A549 (cell line): Measurements from ENCODE around the gene PRKG1.

Source experiments
- CEBPB ChIP-seq, 2 experiments: fragments of >200 bp in 1 of 2; sonication (Bioruptor Twin) in 1 of 2; formaldehyde crosslinking in 1 of 2; IDR thresholded peaks; 2 replicates each; pipeline ENCODE4 v1.6.1; 2012 to 2016
- EP300 ChIP-seq, 2 experiments: fragments of >200 bp; sonication (Bioruptor Twin); formaldehyde crosslinking; IDR thresholded peaks; 2 replicates in 1 of 2; 3 replicates in 1 of 2; pipeline ENCODE4 v1.6.1; 2016 to 2017
- HOXA7 ChIP-seq: fragments of 250-450 bp; sonication (Bioruptor Pico); IDR thresholded peaks from 2 replicates; pipeline ENCODE4 v1.5.0; 2020; ENCODE audit warnings: mild to moderate bottlenecking, moderate library complexity
- KDM1A ChIP-seq: fragments of 200-600 bp; sonication (generic); IDR thresholded peaks from 2 replicates; pipeline ENCODE4 v1.6.1; 2016; ENCODE audit warnings: low read depth, mild to moderate bottlenecking
- MAZ ChIP-seq: fragments of 150-350 bp; IDR thresholded peaks from 2 replicates; pipeline ENCODE4 v1.6.1; 2014; ENCODE audit warnings: antibody characterized with exemption, low read depth, low read length, borderline replicate concordance
- POLR2A ChIP-seq: IDR thresholded peaks from 2 replicates; pipeline ENCODE4 v1.6.1; 2012; ENCODE audit warnings: mild to moderate bottlenecking, low read length
- RAD21 ChIP-seq, 2 experiments: fragments of >200 bp in 1 of 2; sonication (Bioruptor Twin) in 1 of 2; formaldehyde crosslinking in 1 of 2; IDR thresholded peaks in 1 of 2; conservative IDR thresholded peaks in 1 of 2; 2 replicates in 1 of 2; 3 replicates in 1 of 2; pipeline ENCODE4 v1.6.1; 2012 to 2018; ENCODE audit warnings: inconsistent platforms in 1 of 2
- ZFP36 ChIP-seq: fragments of 450-650 bp; IDR thresholded peaks from 2 replicates; pipeline ENCODE4 v1.6.1; 2014; ENCODE audit warnings: borderline replicate concordance; ENCODE audit not compliant: partially characterized antibody
- TF ChIP-seq, protein P1 (sequence below): fragments of >200 bp; sonication (Bioruptor Twin); formaldehyde crosslinking; IDR thresholded peaks from 3 replicates; pipeline ENCODE4 v1.5.1; 2016
- TF ChIP-seq, protein P2 (sequence below): IDR thresholded peaks from 2 replicates; pipeline ENCODE4 v1.6.1; 2012

DNA sequence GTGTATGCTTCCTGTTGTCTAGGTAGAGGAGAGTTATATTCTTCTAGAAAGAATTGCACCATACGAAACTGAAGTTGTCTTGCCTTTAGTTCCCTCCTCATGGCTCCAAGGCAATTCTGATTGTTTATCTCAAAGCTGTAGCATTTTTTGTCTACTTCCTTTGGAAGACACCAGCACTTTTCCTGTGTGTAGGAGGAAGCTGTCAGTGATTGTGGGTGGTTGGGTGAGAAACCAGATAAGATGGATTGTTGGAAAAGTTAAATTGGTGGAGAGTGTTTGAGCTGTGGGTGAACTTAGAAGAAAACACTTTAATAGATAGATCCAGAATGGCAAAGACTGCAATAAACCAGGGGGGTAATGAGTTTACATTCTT, 637.2 kb downstream of the PRKG1 start:
- TF ChIP-seq, protein P1, sequence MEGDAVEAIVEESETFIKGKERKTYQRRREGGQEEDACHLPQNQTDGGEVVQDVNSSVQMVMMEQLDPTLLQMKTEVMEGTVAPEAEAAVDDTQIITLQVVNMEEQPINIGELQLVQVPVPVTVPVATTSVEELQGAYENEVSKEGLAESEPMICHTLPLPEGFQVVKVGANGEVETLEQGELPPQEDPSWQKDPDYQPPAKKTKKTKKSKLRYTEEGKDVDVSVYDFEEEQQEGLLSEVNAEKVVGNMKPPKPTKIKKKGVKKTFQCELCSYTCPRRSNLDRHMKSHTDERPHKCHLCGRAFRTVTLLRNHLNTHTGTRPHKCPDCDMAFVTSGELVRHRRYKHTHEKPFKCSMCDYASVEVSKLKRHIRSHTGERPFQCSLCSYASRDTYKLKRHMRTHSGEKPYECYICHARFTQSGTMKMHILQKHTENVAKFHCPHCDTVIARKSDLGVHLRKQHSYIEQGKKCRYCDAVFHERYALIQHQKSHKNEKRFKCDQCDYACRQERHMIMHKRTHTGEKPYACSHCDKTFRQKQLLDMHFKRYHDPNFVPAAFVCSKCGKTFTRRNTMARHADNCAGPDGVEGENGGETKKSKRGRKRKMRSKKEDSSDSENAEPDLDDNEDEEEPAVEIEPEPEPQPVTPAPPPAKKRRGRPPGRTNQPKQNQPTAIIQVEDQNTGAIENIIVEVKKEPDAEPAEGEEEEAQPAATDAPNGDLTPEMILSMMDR = no peak
- TF ChIP-seq POLR2A (no peak), RAD21 (conservative IDR thresholded peaks at IDR 0.05 in 1 of 2, IDR thresholded peaks at IDR 0.05 in 1 of 2) (no peak), EP300 (IDR thresholded peaks at IDR 0.05) (no peak), HOXA7 (CRISPR knock-in tag) (no peak), ZFP36 (no peak), KDM1A (no peak), MAZ (no peak), CEBPB (IDR thresholded peaks at IDR 0.05) (no peak)
- TF ChIP-seq, protein P2, sequence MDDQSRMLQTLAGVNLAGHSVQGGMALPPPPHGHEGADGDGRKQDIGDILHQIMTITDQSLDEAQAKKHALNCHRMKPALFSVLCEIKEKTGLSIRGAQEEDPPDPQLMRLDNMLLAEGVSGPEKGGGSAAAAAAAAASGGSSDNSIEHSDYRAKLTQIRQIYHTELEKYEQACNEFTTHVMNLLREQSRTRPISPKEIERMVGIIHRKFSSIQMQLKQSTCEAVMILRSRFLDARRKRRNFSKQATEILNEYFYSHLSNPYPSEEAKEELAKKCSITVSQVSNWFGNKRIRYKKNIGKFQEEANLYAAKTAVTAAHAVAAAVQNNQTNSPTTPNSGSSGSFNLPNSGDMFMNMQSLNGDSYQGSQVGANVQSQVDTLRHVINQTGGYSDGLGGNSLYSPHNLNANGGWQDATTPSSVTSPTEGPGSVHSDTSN = no peak
